Measurements from ENCODE around the gene FZD10. TPM values are rescaled to one million over a fixed set of nuclear protein-coding genes. Genes with fewer than 3 reads are reported as not detected.

Gene FZD10
- total and polyA plus RNA-seq, 8 donors: 0.04 to 0.26 (median 0.14) TPM

DNA sequence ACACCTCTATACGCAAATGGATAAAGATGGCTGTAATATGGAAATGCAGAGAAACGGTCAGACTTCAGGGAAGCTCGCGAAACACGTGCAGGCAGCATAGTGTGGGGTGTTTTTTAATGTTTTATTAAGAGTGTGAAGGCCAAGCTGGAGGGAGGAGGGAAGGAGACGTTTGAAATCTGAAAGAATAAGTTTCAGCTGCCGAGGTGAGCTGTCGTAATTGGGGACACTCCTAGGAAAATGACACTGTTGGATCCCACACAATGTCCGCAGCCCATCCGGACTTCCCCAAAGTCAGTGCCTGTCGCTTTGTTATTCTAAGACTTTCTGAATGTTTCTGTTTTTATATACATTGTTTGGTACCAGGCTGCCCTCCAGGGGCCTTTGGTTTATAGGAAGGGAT lies 8.3 kb downstream of the FZD10 start:
- no peak for FAIRE-seq
- peaks cover 0 to 8% (median 0%) of the 10 kb centered on the region in 4 donors for H3K27me3 ChIP-seq
- intact Hi-C loops (cut with DNase I): no loop called here
- no peak for ATAC-seq
- 35 to 49% methylated on average over 11 of the region's 11 CpGs for WGBS, 2 donors
- TF ChIP-seq, protein P1, sequence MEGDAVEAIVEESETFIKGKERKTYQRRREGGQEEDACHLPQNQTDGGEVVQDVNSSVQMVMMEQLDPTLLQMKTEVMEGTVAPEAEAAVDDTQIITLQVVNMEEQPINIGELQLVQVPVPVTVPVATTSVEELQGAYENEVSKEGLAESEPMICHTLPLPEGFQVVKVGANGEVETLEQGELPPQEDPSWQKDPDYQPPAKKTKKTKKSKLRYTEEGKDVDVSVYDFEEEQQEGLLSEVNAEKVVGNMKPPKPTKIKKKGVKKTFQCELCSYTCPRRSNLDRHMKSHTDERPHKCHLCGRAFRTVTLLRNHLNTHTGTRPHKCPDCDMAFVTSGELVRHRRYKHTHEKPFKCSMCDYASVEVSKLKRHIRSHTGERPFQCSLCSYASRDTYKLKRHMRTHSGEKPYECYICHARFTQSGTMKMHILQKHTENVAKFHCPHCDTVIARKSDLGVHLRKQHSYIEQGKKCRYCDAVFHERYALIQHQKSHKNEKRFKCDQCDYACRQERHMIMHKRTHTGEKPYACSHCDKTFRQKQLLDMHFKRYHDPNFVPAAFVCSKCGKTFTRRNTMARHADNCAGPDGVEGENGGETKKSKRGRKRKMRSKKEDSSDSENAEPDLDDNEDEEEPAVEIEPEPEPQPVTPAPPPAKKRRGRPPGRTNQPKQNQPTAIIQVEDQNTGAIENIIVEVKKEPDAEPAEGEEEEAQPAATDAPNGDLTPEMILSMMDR (IDR thresholded peaks at IDR 0.05): no peak
- DNase-seq: no peak
- H3K36me3 ChIP-seq: no peaks in the 10 kb centered on the region
- no peak overlapping the region for H3K4me3 ChIP-seq
- H3K9me3 ChIP-seq: no peaks in the 10 kb centered on the region
- H3K4me1 ChIP-seq: no peaks in the 10 kb centered on the region
- H3K27ac ChIP-seq: no peak overlapping the region

DNA sequence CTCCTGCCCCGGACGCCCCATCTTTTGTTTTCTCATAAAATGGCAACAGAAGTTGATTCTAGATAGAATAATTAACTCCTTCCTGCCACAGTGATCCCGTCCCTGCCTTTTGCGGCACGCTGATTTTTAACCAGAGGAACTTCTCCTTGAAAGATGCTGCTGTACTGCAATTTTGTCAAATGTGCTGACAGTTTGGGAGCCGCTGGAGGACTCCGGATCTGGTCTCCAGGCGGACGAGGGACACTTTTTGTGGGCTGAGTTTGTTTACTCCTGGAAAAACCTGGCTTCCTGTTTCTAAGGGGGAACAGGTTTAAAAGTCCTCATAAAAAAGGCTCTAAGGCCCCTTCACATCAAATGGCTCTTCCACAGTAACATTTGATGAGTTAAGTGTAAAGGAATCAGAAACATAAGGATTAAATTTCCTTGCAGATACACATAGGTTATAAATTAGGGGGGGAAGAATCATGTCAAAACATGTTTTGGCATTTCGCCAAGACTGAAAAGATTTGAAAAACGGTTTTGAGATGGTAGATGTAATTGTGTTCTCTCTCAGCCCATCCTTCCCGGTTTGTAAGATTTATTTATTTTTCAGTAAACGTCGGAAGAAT lies 15.5 kb downstream of the FZD10 start:
- H3K4me3 ChIP-seq: no peak overlapping the region
- H3K27me3 ChIP-seq: no peaks in the 10 kb centered on the region
- TF ChIP-seq, protein P1 (IDR thresholded peaks at IDR 0.05): no peak
- H3K27ac ChIP-seq: no peak overlapping the region
- no peak for DNase-seq
- no peak for ATAC-seq
- no peak for FAIRE-seq
- intact Hi-C loops (cut with DNase I): no loop called here
- H3K4me1 ChIP-seq: no peaks in the 10 kb centered on the region
- no peaks in the 10 kb centered on the region for H3K9me3 ChIP-seq
- no peaks in the 10 kb centered on the region for H3K36me3 ChIP-seq
- WGBS, 2 donors: 40 to 42% methylated on average over 14 of the region's 14 CpGs

- H3K27ac ChIP-seq: no peak overlapping the region
- intact Hi-C loops (cut with DNase I): no loop called here
- no peak for ATAC-seq
- H3K36me3 ChIP-seq: no peaks in the 10 kb centered on the region
- H3K9me3 ChIP-seq: no peaks in the 10 kb centered on the region
- FAIRE-seq: no peak
- 64 to 70% methylated on average over 7 of the region's 7 CpGs for WGBS, 2 donors
- H3K4me3 ChIP-seq: no peak overlapping the region
- no peak for DNase-seq
- TF ChIP-seq, protein P1 (IDR thresholded peaks at IDR 0.05): no peak
- H3K4me1 ChIP-seq: no peaks in the 10 kb centered on the region
- no peaks in the 10 kb centered on the region for H3K27me3 ChIP-seq
Measured at GRCh38 chr12:130178282-130178681, 16.0 kb downstream of the FZD10 start.

DNA sequence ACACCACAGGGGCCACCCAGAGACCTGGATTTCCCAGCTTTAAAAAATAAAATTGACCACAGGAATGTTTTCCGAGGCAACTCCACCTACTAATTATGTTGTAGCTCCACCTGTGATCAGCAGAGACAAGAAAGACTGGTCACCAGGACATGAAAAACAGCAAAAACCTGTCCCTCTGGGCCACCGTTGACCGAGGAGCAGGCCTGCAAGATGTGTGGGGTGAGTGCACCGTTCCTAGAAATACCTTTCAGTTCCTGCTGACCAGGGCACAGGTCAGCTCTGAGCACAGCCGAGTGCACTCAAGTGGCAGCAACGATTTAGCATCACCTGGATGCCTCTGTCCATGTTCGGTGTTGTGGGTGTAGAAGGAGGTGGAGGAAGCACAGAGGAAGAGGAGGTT lies 16.9 kb downstream of the FZD10 start:
- 58 to 60% methylated on average over 6 to 7 of the region's 7 CpGs for WGBS, 2 donors
- ATAC-seq: no peak
- H3K27me3 ChIP-seq: no peaks in the 10 kb centered on the region

GRCh38 chr12:130179621-130180020 lies 17.4 kb downstream of the FZD10 start:
- FAIRE-seq: no peak
- no peak for ATAC-seq
- Histone ChIP-seq H3K36me3 (no peaks in the 10 kb centered on the region), H3K4me3 (no peak overlapping the region), H3K27ac (no peak overlapping the region), H3K27me3 (no peaks in the 10 kb centered on the region), H3K4me1 (no peaks in the 10 kb centered on the region), H3K9me3 (no peaks in the 10 kb centered on the region)
- DNase-seq: no peak
- 76 to 77% methylated on average over 11 of the region's 11 CpGs for WGBS, 2 donors
- intact Hi-C loops (cut with DNase I): no loop called here
- TF ChIP-seq, protein P1 (IDR thresholded peaks at IDR 0.05): no peak

More for the DNA sequence above, 16.9 kb downstream of the FZD10 start:
- no peak for DNase-seq
- H3K36me3 ChIP-seq: no peaks in the 10 kb centered on the region
- no peak for FAIRE-seq
- no peak overlapping the region for H3K4me3 ChIP-seq
- intact Hi-C loops (cut with DNase I): no loop called here
- no peaks in the 10 kb centered on the region for H3K9me3 ChIP-seq
- TF ChIP-seq, protein P1 (IDR thresholded peaks at IDR 0.05): no peak
- H3K4me1 ChIP-seq: no peaks in the 10 kb centered on the region
- H3K27ac ChIP-seq: no peak overlapping the region

All from pancreas (tissue), 10 donors.